SK-N-SH (cell line): ENCODE measurements around the gene IGF2R. TPM values are rescaled to one million over a fixed set of nuclear protein-coding genes. Genes with fewer than 3 reads are reported as not detected.

Experiments
- CTCF ChIA-PET: fragments of 300-600, 350-600 bp; formaldehyde crosslinking; extraction: SDS; loops from one replicate; lab custom pipeline; 2021; lab: Yijun Ruan, JAX
- POLR2A ChIA-PET: fragments of 350-600 bp; sonication (Branson Sonifier 250); formaldehyde crosslinking; extraction: SDS; loops from one replicate; lab custom pipeline; 2020; ENCODE audit warnings: antibody characterized with exemption, inconsistent platforms; lab: Yijun Ruan, JAX
- DNase-seq: peaks from one replicate; pipeline ENCODE4 v3.0.0; 2012
- H2AFZ ChIP-seq: fragments of 200-600 bp; sonication (generic); 2 replicates; pipeline ENCODE4 v1.8.1; 2016; ENCODE audit warnings: antibody characterized with exemption, mild to moderate bottlenecking, low read depth
- H3F3A ChIP-seq: fragments of 200-600 bp; sonication (generic); replicated peaks from 2 replicates; pipeline ENCODE3; 2016; ENCODE audit warnings: antibody characterized with exemption, mild to moderate bottlenecking; ENCODE audit not compliant: insufficient read depth
- H3K27ac ChIP-seq, 2 experiments: fragments of 200-500 bp in 1 of 2; fragments of 200-600 bp in 1 of 2; sonication (Bioruptor generic) in 1 of 2; sonication (generic), shearing (Covaris generic) in 1 of 2; 2 replicates each; pipeline versions ENCODE4 v1.5.1 to v1.6.1; 2014 to 2016; ENCODE audit warnings: low read depth in 2 of 2, inconsistent platforms in 1 of 2, low read length in 1 of 2, mild to moderate bottlenecking in 1 of 2, mixed read lengths in 1 of 2
- H3K27me3 ChIP-seq: fragments of 200-600 bp; sonication (generic), shearing (Covaris generic); 2 replicates; pipeline ENCODE4 v1.6.1; 2016; ENCODE audit warnings: mixed run types; ENCODE audit not compliant: insufficient read depth
- H3K36me3 ChIP-seq, 2 experiments: fragments of 200-500 bp in 1 of 2; fragments of 200-600 bp in 1 of 2; sonication (Bioruptor generic) in 1 of 2; sonication (generic) in 1 of 2; replicated peaks in 1 of 2; 2 replicates each; pipeline versions ENCODE3 to v1.5.1; 2014 to 2016; ENCODE audit warnings: low read length in 1 of 2, mild to moderate bottlenecking in 1 of 2; ENCODE audit not compliant: insufficient read depth in 2 of 2, control insufficient read depth in 1 of 2
- H3K4me1 ChIP-seq, 2 experiments: fragments of 200-500 bp in 1 of 2; fragments of 200-600 bp in 1 of 2; sonication (Bioruptor generic) in 1 of 2; sonication (generic), shearing (Covaris generic) in 1 of 2; 2 replicates each; pipeline versions ENCODE4 v1.5.1 to v1.6.1; 2014 to 2016; ENCODE audit warnings: low read depth in 1 of 2, low read length in 1 of 2, mixed run types in 1 of 2; ENCODE audit not compliant: insufficient read depth in 2 of 2, control insufficient read depth in 1 of 2
- H3K4me2 ChIP-seq: fragments of 200-600 bp; sonication (generic), shearing (Covaris generic); 2 replicates; pipeline ENCODE4 v1.6.1; 2017; ENCODE audit warnings: mixed run types
- H3K4me3 ChIP-seq, 2 experiments: fragments of 200-500 bp in 1 of 2; fragments of 200-600 bp in 1 of 2; sonication (Bioruptor generic) in 1 of 2; sonication (generic), shearing (Covaris generic) in 1 of 2; 2 replicates each; pipeline versions ENCODE4 v1.5.1 to v1.8.1; 2014 to 2016; ENCODE audit warnings: low read depth in 2 of 2, inconsistent platforms in 1 of 2, low read length in 1 of 2, mild to moderate bottlenecking in 1 of 2, mixed read lengths in 1 of 2, moderate library complexity in 1 of 2
- H3K79me2 ChIP-seq: fragments of 200-600 bp; sonication (generic); 2 replicates; pipeline ENCODE4 v1.8.1; 2017; ENCODE audit warnings: mild to moderate bottlenecking; ENCODE audit not compliant: insufficient read depth
- H3K9ac ChIP-seq: fragments of 200-600 bp; sonication (generic); 2 replicates; pipeline ENCODE4 v1.6.1; 2017; ENCODE audit warnings: mixed run types
- H3K9me2 ChIP-seq: fragments of 200-600 bp; sonication (generic); 2 replicates; pipeline ENCODE4 v1.6.1; 2017; ENCODE audit warnings: mixed run types
- H3K9me3 ChIP-seq: fragments of 200-600 bp; sonication (generic); 2 replicates; pipeline ENCODE4 v1.6.1; 2017; ENCODE audit warnings: mixed run types, mild to moderate bottlenecking, moderate library complexity
- H4K20me1 ChIP-seq: fragments of 200-600 bp; sonication (generic); 2 replicates; pipeline ENCODE4 v1.6.1; 2017; ENCODE audit warnings: mild to moderate bottlenecking, mixed run types; ENCODE audit not compliant: insufficient read depth
- CHD2 ChIP-seq: fragments of 150-350 bp; IDR thresholded peaks from 2 replicates; pipeline ENCODE4 v1.6.1; 2018; ENCODE audit warnings: low read length; ENCODE audit not compliant: partially characterized antibody
- CTCF ChIP-seq: fragments of 200-600 bp; sonication (generic); IDR thresholded peaks from 2 replicates; pipeline ENCODE4 v1.6.1; 2017; ENCODE audit warnings: antibody characterized with exemption, mild to moderate bottlenecking, moderate library complexity
- GATA2 ChIP-seq: sonication (generic); formaldehyde crosslinking; IDR thresholded peaks from 2 replicates; pipeline ENCODE4 v1.5.0; 2020; ENCODE audit warnings: mild to moderate bottlenecking, missing genetic modification reagents
- MAX ChIP-seq: IDR thresholded peaks from 2 replicates; pipeline ENCODE4 v1.4.0; 2012; ENCODE audit warnings: low read depth
- MEF2A ChIP-seq: IDR thresholded peaks from 2 replicates; pipeline ENCODE4 v1.4.0; 2012; ENCODE audit warnings: low read depth, borderline replicate concordance
- RAD21 ChIP-seq: IDR thresholded peaks from 2 replicates; pipeline ENCODE4 v1.6.1; 2012; ENCODE audit warnings: mild to moderate bottlenecking, low read length
- RCOR1 ChIP-seq: fragments of 150-350 bp; IDR thresholded peaks from 2 replicates; pipeline ENCODE4 v1.6.1; 2017; ENCODE audit warnings: antibody characterized with exemption, low read length
- SMC3 ChIP-seq: IDR thresholded peaks from 2 replicates; pipeline ENCODE4 v1.6.1; 2012; ENCODE audit warnings: low read depth, low read length, improper control_type of control experiment
- TCF12 ChIP-seq: IDR thresholded peaks from 2 replicates; pipeline ENCODE4 v1.4.0; 2012
- TEAD4 ChIP-seq: IDR thresholded peaks from 2 replicates; pipeline ENCODE4 v1.4.0; 2012; ENCODE audit warnings: mild to moderate bottlenecking, borderline replicate concordance; ENCODE audit not compliant: insufficient read depth
- WGBS: methylation state at CpG from one replicate; pipeline ENCODE4 v1.1.6; 2017; ENCODE audit warnings: low lambda C conversion rate; 5-methylcytosine and 5-hydroxymethylcytosine counted together
- polyA plus RNA-seq, 3 experiments: library from polyadenylated mRNA; depleted of rRNA; stranded (reverse); fragments of >200 nt; gene quantifications; 2 replicates each; pipeline ENCODE4 v1.2.3, GENCODE V29; 2012
- TF ChIP-seq, protein P1 (sequence below): IDR thresholded peaks from 2 replicates; pipeline ENCODE4 v1.6.1; 2012; ENCODE audit warnings: mild to moderate bottlenecking, low read depth, low read length, moderate library complexity
- TF ChIP-seq, protein P2 (sequence below): IDR thresholded peaks from 2 replicates; pipeline ENCODE4 v1.4.0; 2012; ENCODE audit warnings: low read depth, borderline replicate concordance

Gene IGF2R
- polyA plus RNA-seq, 1 of the 3 experiments (the other 2 are of a cell fraction) = 45.0 TPM

DNA sequence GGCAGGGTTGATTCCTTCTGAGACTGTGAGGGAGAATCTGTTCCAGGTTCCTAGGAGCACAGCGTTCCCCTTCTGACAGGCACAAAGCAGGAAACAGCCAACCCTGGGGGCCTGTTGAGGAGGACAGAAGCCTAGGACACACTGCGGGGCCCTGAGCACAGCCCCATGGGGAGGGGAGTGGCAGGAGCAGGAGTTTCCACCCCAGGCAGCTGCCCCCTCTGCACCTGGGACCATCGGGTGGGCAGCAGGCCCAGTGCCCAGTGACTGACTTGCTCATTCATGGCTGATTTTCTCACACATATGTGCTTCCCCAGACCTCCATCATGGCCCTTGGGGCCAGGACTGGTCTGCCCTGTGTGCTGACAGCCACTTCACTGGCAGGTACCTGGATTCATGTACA is 146.5 kb downstream of the IGF2R start (continued):
- TF ChIP-seq, protein P1, sequence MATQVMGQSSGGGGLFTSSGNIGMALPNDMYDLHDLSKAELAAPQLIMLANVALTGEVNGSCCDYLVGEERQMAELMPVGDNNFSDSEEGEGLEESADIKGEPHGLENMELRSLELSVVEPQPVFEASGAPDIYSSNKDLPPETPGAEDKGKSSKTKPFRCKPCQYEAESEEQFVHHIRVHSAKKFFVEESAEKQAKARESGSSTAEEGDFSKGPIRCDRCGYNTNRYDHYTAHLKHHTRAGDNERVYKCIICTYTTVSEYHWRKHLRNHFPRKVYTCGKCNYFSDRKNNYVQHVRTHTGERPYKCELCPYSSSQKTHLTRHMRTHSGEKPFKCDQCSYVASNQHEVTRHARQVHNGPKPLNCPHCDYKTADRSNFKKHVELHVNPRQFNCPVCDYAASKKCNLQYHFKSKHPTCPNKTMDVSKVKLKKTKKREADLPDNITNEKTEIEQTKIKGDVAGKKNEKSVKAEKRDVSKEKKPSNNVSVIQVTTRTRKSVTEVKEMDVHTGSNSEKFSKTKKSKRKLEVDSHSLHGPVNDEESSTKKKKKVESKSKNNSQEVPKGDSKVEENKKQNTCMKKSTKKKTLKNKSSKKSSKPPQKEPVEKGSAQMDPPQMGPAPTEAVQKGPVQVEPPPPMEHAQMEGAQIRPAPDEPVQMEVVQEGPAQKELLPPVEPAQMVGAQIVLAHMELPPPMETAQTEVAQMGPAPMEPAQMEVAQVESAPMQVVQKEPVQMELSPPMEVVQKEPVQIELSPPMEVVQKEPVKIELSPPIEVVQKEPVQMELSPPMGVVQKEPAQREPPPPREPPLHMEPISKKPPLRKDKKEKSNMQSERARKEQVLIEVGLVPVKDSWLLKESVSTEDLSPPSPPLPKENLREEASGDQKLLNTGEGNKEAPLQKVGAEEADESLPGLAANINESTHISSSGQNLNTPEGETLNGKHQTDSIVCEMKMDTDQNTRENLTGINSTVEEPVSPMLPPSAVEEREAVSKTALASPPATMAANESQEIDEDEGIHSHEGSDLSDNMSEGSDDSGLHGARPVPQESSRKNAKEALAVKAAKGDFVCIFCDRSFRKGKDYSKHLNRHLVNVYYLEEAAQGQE = no peak
- TF ChIP-seq MEF2A = no peak

DNA sequence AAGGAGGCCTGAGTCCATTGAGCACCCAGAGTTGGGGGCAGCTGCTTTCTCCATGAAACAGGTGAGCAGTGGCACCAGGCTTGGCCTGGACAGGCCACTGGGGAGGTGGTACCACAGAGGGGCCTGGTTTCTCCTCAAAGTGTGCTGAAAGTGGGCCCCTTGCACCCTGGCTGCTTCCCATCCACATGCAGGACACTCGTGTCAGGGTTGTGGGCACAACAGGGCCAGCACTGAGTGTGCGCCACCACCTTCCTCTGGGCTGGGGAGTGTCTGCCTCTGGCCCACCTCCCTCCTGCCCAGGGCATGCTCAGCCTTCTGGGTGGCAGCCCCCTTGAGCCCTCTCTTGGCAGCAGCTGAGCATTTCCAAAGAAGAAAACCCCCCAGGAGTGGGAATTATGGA is 147.5 kb downstream of the IGF2R start:
- Histone ChIP-seq H3K36me3 (no peaks in the 10 kb centered on the region), H3K27ac (no peak overlapping the region), H3K4me2 (no peak overlapping the region), H3K4me3 (no peak overlapping the region), H3K79me2 (no peaks in the 10 kb centered on the region), H3K9ac (no peak overlapping the region), H4K20me1 (no peaks in the 10 kb centered on the region), H3K27me3 (no peaks in the 10 kb centered on the region), H2AFZ (no peak overlapping the region), H3F3A (no peaks in the 10 kb centered on the region), H3K9me3 (no peaks in the 10 kb centered on the region), H3K9me2 (no peaks in the 10 kb centered on the region), H3K4me1 (peaks cover 0 to 4% of the 10 kb centered on the region in 2 experiments; a peak in 1 of 4 replicates)
- WGBS = no CpG with 5 or more reads among the region's 2 CpGs
- DNase-seq = no peak
- ChIA-PET CTCF (interaction anchor here (0.8 kb wide), 1 partner anchor 22 kb away, joined by 3 read pairs; no protein-coding TSS in a partner anchor), POLR2A (no interaction called here)
- TF ChIP-seq RAD21 (no peak), MAX (no peak), RCOR1 (no peak), SMC3 (no peak), TEAD4 (no peak), TCF12 (no peak), CTCF (no peak), GATA2 (CRISPR knock-in tag) (no peak), CHD2 (no peak)
- TF ChIP-seq, protein P2, sequence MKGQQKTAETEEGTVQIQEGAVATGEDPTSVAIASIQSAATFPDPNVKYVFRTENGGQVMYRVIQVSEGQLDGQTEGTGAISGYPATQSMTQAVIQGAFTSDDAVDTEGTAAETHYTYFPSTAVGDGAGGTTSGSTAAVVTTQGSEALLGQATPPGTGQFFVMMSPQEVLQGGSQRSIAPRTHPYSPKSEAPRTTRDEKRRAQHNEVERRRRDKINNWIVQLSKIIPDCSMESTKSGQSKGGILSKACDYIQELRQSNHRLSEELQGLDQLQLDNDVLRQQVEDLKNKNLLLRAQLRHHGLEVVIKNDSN = no peak
